ENCODE measurements around the gene LEMD2.

DNA sequence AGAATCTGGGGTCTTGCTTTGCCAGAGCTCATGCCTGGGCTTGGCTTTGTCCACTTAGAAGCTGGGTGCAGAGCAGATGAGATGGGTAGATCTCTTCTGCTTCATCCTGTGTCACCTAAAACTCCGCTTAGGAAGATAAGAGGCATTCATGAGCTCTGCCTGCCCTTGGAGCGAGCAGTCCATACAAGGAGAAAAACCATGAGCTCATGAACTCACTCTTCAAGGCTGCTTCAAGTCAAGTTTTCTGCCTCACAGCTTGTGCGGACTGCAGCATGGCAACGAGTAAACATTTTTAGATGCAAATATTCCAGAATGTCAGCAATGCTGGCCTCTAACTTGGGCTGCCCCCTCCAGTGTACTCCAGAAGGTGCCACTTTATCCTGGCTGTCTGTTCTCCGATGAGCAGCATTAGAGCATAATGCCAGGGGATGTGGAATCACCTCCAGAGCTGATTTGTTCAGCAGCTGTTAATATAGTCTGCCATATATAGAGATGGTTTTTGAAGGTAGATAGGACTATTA lies 66.8 kb downstream of the LEMD2 start:
- no peak for TF ChIP-seq EZH2 (IDR thresholded peaks at IDR 0.05; ENCODE audit: low read length)
- TF ChIP-seq CTCF (optimal IDR thresholded peaks at IDR 0.05 in 1 of 3, IDR thresholded peaks at IDR 0.05 in 1 of 3, conservative IDR thresholded peaks at IDR 0.05 in 1 of 3; ENCODE audit: extremely low read depth in 1 of 3, insufficient read depth in 2 of 3, low read length in 3 of 3) = no peak

Measured in keratinocyte (primary cell).